Measurements from ENCODE around the gene ZNF831.

Gene ZNF831

DNA sequence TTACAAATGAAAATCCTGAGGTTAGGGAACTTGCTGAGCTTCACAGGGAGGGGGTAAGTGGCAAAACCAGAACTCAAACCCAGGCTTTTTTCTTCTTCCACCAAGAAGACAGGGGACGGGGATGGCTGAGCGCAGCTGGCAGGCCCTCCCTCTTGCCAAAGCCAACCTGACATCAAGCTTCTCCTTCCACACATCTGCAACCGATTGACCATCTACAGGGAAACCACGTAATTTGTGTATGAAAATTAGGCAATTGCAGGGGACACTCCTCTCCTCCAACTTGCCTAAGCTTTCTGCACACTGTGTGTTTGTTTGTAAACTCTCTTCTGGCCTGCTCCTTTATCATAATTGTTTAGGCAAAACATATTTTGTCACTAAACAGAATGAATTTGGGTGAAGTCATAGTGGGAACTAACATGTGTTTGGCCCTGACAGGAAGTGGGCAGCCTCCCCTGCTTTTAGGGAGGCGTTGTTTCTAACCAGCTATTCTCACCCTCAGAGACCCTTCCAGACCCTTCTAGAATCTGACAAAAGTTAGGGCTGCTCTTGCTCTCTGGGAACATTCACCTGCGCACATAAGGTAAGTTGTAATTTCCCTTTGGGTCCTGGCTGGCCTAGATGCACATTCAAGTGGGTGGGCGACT, 18.9 kb downstream of the ZNF831 start:
- DNase-seq, result no peak

DNA sequence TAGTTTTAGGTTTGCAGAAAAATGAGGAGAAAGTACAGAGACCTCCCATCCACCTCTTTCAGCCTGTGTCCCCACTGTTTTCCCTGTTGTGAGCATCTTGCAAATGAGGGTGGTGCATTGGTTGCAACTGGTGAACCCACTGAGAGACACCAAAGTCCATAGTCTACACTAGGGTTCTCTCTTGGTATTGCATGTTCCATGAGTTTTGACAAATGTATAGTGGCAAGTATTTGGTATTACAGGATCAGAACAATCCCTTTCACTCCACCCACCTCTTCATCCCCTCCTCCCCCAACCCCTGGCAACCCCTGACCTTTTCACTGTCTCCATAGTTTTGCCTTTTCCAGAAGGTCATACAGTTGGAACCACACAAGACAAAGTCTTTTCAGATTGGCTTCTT, 20.1 kb downstream of the ZNF831 start:
- DNase-seq, result no peak

DNA sequence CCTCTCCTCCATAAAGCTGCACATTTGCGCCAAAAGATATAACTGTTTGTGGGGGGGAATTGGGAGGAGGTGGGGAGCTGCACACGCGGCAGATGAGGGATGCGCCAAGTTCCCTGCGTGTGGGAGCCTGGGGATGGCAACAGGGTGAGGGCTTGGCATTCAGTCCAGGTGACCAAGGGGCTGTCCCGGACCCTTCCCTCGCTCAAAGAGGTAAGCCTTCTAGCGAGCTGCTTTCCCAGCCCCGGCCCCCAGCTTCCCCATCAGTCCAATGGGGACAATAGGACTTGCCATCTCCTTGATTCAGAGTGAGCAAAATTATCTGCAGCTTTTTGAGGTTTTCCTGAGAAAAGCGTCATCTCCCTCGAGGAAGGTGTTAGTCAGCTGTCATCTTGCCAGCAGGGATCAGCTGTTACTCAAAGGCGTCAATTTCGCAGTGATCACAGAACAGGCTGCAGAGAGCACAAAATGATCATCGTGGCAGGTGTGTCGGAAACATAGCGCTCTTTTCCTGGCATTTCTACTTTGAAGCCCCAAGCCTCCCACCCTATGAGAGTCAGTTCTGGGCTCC, 21.3 kb downstream of the ZNF831 start:
- no peak for DNase-seq

DNA sequence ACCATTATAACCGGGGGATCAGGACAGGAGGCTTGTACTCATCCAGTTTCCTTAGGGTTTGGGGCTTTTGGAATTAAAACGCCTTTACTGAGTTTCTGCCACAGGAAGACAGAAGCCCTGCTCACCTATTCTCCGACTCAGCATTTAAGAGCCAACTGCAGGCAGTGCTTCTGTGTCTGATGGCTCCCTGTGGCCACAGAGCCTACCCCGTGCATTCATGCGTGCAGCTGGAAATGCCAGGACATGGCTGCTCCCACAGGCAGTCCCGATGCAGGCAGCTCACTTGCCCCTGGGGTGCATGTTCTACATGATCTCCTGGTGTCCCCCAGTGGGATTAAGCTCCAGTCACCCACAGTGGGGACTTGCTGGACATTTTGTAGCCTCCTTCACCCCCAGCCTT, 22.2 kb downstream of the ZNF831 start:
- no peak for DNase-seq

DNA sequence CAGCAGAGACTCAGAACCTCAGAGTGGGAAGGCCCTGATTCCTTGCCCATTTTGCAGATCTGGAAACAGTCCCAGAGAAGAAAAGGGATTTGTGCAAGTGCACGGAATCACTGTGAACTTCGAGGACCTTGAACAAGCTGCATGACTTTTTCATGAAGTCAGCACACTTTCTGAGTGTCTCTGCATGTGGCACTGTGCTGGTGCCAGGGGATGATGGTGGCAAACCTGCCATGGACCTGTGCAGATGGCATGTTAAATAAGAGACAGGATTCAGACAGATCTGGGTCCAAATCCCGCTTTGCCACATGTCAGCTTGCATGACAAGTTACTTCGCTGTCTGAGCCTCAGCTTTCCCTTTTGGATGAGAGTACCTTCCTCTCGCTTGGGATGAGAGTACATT, 26.8 kb downstream of the ZNF831 start:
- no peak for DNase-seq

DNA sequence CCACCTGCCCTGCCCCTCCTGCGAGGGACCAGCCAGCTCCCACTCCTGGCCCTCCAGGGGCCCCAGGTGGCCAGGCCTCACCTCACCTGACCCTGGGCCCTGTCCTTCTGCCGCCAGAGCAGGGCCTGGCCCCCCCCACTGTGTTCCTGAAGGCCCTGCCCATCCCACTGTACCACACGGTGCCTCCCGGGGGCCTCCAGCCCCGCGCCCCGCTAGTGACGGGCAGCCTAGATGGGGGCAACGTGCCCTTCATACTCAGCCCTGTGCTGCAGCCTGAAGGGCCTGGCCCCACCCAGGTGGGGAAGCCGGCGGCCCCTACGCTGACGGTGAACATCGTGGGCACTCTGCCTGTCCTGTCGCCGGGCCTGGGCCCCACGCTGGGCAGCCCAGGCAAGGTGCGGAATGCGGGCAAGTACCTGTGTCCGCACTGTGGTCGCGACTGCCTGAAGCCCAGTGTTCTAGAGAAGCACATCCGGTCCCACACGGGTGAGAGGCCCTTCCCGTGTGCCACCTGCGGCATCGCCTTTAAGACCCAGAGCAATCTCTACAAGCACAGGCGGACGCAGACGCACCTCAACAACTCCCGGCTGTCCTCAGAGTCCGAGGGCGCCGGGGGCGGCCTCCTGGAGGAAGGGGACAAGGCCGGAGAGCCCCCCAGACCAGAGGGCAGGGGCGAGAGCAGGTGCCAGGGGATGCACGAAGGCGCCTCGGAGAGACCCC, 27.6 kb downstream of the ZNF831 start:
- DNase-seq, result no peak

DNA sequence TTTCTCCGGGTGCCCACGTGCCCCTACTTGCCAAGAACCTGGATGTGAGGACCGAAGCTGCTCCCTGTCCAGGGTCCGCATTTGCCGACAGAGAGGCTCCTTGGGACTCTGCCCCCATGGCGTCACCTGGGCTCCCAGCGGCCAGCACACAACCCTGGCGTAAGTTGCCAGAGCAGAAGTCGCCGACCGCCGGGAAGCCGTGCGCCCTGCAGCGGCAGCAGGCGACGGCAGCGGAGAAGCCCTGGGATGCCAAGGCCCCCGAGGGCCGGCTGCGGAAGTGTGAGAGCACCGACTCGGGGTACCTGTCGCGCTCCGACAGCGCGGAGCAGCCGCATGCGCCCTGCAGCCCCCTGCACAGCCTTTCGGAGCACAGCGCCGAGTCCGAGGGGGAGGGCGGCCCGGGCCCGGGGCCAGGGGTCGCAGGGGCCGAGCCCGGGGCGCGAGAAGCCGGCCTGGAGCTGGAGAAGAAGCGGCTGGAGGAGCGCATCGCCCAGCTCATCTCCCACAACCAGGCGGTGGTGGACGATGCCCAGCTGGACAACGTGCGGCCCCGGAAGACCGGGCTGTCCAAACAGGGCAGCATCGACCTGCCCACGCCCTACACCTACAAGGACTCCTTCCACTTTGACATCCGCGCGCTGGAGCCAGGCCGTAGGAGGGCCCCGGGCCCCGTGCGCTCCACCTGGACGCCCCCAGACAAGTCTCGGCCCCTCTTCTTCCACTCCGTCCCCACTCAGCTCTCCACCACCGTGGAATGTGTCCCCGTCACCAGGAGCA, 28.3 kb downstream of the ZNF831 start:
- DNase-seq, result no peak

DNA sequence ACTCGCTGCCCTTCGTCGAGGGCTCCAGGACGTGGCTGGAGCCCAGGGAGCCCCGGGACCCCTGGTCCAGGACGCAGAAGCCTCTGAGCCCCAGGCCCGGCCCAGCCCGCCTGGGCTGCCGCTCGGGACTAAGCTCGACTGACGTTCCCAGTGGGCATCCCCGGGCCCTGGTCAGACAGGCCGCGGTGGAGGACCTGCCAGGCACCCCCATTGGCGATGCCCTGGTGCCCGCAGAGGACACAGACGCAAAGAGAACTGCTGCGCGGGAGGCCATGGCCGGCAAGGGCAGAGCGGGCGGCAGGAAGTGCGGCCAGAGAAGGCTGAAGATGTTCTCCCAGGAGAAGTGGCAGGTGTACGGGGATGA, 28.9 kb downstream of the ZNF831 start:
- no peak for DNase-seq

DNA sequence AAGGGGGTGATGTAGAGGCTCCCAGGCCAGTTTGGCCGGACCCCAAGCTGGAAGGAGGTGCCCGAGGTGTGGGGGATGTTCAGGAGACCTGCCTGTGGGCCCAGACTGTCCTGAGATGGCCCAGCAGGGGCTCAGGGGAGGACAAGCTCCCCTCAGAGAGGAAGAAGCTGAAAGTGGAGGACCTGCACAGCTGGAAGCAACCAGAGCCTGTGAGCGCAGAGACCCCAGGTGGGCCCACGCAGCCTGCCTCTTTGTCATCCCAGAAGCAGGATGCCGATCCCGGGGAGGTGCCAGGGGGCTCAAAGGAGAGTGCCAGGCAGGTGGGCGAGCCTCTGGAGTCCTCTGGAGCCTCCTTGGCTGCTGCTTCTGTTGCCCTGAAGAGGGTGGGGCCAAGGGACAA, 29.7 kb downstream of the ZNF831 start:
- DNase-seq, result no peak

DNA sequence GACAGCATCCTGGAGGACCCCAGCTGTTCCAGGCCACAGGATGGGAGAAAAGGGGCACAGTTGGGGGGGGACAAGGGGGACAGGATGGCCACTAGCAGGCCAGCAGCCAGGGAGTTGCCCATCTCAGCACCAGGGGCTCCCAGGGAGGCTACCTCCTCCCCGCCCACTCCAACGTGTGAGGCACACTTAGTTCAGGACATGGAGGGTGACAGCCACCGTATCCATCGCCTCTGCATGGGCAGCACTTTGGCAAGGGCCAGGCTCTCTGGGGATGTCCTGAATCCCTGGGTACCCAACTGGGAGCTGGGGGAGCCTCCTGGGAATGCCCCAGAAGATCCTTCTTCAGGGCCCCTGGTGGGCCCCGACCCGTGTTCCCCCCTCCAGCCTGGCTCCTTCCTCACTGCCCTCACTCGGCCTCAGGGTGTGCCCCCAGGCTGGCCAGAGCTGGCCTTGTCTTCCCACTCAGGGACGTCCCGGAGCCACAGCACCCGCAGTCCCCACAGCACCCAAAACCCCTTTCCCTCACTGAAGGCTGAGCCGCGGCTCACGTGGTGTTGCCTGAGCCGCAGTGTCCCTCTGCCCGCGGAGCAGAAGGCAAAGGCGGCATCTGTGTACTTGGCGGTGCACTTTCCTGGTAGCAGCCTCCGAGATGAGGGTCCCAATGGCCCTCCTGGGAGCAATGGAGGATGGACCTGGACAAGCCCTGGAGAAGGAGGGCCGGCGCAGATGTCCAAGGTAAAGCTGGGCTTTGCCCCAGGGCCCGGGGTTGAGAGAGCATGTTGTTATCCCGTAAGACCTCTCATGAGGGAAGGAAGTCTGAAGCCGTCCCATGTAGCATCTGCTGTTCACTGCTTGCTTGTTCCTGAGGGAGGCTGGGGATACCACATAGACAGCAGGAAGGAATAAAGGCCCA, 30.7 kb downstream of the ZNF831 start:
- DNase-seq, result no peak

DNA sequence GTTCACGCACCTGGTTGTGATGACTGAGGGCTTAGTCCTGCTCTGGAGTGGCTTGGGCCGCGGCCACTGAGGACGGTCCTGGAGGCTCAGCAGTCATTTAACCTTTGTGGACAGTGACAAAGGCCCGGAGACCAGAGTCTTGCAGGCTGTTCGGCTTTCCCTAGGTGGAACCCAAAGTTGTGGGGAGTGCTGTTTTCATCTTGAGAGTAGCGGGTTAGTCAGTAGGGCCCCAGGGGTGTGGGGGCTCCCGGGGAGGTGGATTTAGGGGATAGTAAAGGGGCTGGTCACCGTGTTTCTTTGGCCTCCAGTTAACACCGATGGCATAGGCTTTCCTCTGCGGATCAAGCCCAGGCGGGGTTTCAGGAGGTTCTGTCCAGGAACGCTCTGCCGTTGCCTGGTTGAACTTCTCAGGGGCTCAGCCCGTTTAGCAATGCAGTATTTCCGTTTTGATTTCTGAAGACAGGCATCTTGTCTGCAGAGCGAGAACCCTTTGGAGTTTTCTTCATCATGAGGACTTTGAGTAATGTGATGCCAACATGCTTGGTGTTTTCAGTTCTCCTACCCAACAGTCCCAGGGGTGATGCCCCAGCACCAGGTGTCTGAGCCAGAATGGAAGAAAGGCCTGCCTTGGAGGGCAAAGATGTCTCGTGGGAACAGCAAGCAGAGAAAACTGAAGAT, 31.8 kb downstream of the ZNF831 start:
- DNase-seq, result no peak

DNA sequence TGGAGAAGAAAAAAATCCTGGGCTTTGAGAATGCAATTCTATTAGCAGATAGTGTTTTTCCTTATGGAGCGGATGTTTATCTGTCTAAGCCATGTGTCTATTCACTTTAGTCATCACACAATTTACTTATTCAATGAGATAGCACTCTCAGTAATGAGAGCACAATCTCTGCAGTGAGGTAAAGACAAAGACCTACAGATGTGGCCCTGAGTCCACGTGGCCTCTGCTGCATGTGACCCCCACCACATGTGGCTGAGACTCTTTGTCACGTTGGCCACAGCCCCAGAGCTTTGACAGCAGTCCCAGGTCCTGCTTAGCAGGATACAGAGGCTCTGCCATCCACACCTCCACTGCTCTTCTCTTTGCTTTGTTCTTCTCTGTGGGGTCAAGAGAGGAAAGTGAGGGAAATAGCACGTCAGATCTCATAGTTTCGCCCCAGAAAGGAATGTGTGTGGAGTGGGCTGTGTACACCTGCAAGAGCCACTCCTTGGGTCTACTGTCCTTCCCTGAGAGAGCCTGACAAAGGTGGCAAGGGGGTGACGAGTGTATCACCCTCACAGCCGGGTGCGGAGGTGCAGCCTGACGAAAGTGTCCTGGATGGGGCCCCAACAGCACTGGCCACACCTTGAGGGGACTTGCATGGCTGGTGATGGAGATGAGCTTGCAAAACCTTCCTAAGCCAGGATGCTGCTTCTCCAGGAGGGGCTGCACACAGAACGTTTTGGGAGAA, 40.7 kb downstream of the ZNF831 start:
- no peak for DNase-seq

DNA sequence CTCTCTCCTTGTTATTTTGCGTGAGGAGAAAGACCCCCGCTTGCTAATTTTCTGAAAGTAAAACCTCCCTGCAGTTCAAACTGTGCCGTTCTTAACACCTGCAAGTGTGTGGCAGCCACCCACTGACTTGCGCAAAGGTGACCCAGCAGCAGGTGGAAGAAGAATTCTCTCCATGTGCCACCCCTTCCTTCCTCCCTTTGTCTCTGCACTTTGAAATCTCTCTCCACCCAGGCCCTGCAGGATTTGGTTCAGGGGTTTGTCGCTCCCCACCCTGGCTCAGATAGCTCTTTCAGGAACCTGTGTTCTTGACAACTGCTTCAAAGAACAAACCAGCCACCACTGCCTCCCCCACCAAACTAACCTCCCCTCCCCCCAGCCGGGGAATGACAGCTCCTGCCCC, 41.4 kb downstream of the ZNF831 start:
- no peak for DNase-seq

DNA sequence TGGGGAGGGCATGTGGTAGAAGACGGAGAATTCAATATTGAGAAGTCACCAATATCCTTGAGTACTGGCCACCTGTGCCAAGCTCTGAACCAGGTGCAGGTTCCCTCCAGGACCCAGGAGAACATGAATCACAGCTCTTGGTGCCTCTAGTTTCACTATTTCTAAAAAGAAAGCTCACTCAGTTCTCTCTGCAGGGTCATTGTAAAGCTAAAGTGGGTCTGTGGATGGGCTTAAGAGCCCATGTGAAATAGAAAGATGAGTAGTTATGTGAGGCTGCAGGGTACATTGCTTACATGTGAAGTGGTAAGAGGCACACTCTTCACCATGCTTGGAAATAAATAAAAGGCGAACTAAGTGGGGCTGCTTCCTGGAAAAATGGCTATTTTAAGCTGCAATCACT, 43.6 kb downstream of the ZNF831 start:
- DNase-seq, result no peak

DNA sequence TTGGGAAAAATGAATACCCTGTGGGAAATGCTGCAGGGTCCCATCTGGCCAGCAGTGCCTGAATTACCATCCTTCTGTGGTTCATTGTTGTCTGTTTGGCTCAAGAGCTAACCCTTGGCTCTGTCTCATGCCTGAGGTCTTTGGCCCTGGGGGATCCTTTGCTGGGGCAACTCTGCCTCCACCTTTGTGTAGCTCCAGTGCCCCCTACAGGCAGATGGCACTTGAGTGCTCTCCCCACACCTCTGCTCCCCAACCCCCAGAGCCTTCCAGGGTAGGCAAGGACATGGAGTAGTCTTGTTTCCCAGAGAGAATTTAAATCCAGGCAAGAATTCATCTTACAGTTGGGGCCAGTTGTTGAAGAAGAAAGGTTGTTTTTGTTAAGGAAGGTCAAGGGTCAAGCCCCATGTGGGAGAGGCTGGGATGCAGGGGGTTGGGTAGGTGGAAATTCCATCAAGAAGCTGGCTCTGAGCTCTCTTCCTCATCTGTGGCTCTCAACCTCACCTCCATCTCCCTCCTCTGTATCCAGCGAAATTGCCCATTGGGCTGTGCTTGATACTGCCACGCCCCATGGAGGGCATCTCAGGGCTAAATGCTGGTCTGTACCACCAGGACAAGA, 44.2 kb downstream of the ZNF831 start:
- DNase-seq, result peak; percentile 81

DNA sequence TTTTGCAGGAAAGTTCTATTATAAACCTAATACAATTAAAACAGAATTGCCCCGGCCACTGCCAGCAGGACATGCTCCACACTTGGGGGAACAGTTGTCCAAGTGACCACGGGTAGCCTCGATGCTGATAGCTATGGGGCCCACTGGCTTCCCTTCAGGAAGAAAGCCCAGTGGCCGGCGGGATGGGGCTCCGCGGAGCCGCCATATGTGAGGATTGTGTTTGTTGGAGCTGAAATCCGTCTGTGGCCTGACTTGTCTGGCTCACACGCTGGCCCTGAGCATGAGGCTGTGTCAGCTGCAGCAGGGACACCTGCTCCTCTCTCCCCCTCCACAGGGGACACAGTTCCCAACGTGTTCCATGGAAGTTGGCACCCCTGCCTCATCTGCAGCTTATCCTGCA, 46.6 kb downstream of the ZNF831 start:
- DNase-seq, result no peak

DNA sequence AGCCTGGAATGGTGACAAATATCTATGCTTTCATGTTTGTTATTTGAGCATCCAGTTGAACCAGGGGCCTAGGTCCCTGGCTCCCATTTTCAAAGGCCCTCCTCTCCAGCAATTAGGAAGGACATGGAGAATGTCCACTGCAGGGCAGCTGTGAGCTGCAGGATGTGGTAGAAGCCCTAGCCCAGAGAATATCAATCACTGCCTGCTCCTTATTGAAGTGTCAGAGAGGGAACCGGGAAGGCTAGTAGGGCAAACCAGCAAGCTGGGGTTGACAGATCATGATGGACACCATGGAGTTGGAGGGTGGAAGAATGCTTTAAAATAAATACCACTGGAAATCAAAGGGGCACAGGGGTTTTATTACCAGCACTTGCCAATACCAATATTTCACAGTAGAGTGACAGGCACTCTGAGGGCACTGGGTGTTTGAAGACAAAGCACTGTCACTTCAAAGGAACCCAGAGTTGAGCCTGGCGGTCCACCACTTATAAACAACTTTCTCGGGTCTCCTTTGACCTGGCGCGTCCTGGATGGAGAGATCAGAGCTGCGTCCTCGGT, 47.7 kb downstream of the ZNF831 start:
- no peak for DNase-seq

DNA sequence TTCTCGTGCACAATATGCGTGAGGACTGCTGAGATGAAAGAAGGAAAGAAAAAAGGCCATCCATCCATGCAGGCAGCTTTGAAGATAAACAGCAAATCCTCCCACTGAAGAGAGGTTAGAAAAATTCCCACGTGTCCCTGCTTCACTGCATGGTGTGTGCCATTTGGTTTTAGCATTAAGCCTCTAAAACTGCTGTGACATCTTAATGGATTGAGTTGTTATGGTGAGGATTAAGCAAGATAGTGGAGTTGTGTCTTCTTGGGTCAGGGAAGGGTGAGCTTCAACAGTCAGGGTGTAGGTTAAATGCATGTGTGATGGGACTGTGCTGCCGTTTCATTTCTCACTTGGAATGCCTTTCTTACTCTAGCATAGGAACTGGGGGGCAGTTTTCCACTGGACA, 50.5 kb downstream of the ZNF831 start:
- DNase-seq, result no peak

DNA sequence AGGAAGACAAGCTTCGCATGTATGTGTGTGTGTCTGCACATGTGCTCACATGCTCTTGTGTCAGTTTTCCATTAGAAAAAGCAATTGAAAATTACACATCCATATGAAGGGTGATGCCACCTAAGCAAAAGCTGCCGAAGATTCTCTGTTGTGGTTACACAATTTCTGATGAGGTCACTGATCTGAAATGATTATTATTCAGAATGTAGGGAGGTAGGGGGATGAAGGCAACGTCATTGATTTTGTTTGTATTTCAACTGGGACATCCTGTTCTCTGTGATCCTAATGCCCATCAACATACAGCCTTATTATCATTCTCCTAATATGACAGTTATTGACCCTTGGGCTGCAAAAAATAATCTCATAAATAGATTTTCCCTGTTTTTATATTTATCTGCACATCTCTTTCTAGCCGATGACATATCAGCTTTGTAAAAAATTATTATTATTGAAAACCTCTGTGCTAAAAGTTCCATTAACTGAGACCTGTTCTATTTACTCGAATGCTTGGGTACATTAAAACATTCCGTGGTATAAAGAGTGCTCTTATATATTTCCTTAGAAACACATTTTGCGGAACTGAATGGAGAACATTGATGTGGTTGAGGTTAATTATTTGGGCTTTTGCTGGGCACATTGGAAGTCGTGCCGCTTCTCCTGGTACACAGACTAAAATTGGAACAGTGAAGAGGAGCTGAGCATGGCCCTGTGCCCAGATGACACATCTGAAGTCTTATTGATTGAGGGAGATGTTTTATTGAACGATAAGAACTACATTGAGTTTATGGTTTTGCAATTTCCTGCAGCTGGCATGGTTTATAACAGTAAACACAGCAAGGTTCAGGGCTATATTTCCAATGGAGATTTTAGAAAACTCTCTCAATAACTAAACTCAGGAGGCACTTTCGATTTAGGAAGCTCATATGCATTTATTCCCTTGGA, 51.3 kb downstream of the ZNF831 start:
- no peak for DNase-seq
